K562 (cell line): ENCODE data around the gene CCL2. TPM values are rescaled to one million over a fixed set of nuclear protein-coding genes. Genes with fewer than 3 reads are reported as not detected.

Experiments
- ATAC-seq: fragments of 200-7000 bp; cut with Tn5 transposase; 3 replicates; pipeline ENCODE4 v1.9.1; 2020; ENCODE audit warnings: moderate library complexity
- BruUV-seq: library from RNA; stranded (reverse); fragments of 400-500 nt; replicated peaks from 2 replicates; lab custom pipeline; 2021; lab: Mats Ljungman, UMichigan
- CTCF ChIA-PET: fragments of 300-600 bp; formaldehyde crosslinking; extraction: SDS; loops from one replicate; lab custom pipeline; 2021; ENCODE audit warnings: low intra/inter-chr PET ratio; lab: Yijun Ruan, JAX
- POLR2A ChIA-PET: fragments of 300-600, 350-650 bp; sonication (Branson Sonifier 250); formaldehyde crosslinking; extraction: SDS; loops from one replicate; lab custom pipeline; 2021; ENCODE audit warnings: antibody characterized with exemption, inconsistent platforms; lab: Yijun Ruan, JAX
- DNase-seq, 4 experiments: peaks; one replicate each; pipeline versions ENCODE4 v3.0.0 to v3.0.0-alpha.2; 2011 to 2018; ENCODE audit warnings: low spot score in 3 of 4, mixed read lengths in 3 of 4; ENCODE audit errors: extremely low read depth in 1 of 4
- FAIRE-seq: peaks from 2 replicates; lab custom pipeline; 2011; peaks lifted over from hg19 to GRCh38; lab: Jason Lieb, UNC
- H2AFZ ChIP-seq: 2 replicates; pipeline ENCODE4 v1.6.0; 2011; ENCODE audit warnings: low read depth, low read length, control low read depth, inconsistent platforms
- H3K27ac ChIP-seq: fragments of 200-600 bp; 3 replicates; pipeline ENCODE4 v1.8.0; 2011; ENCODE audit warnings: low read depth, mild to moderate bottlenecking, control low read depth, inconsistent platforms, low read length, moderate library complexity, mixed read lengths; ENCODE audit errors: extremely low read depth
- H3K27me3 ChIP-seq, 2 experiments: fragments of 300-600 bp in 1 of 2; 2 replicates in 1 of 2; 3 replicates in 1 of 2; pipeline versions ENCODE4 v1.6.0 to v1.8.0; 2011; ENCODE audit warnings: inconsistent platforms in 2 of 2, low read length in 2 of 2, mild to moderate bottlenecking in 1 of 2, mixed read lengths in 1 of 2, moderate library complexity in 1 of 2; ENCODE audit not compliant: control insufficient read depth in 2 of 2, insufficient read depth in 2 of 2
- H3K36me3 ChIP-seq: fragments of 300-600 bp; 3 replicates; pipeline ENCODE4 v1.8.0; 2011; ENCODE audit warnings: mild to moderate bottlenecking, low read length, inconsistent platforms; ENCODE audit not compliant: control insufficient read depth, insufficient read depth
- H3K4me1 ChIP-seq, 2 experiments: fragments of 200-600 bp in 1 of 2; replicated peaks in 1 of 2; 2 replicates in 1 of 2; 3 replicates in 1 of 2; pipeline versions ENCODE4 v1.5.1 to v1.8.0; 2011; ENCODE audit warnings: inconsistent platforms in 2 of 2, low read length in 2 of 2, mild to moderate bottlenecking in 1 of 2, mixed read lengths in 1 of 2, moderate library complexity in 1 of 2; ENCODE audit not compliant: control insufficient read depth in 2 of 2, insufficient read depth in 2 of 2
- H3K4me2 ChIP-seq: 2 replicates; pipeline ENCODE4 v1.6.1; 2011; ENCODE audit warnings: low read length, control low read depth, inconsistent platforms, mixed read lengths; ENCODE audit not compliant: insufficient read depth
- H3K4me3 ChIP-seq: fragments of 200-600 bp; sonication (generic), shearing (Covaris generic); 2 replicates; pipeline ENCODE4 v1.5.1; 2016; ENCODE audit warnings: control low read depth, inconsistent platforms
- H3K79me2 ChIP-seq: fragments of 200-600 bp; 3 replicates; pipeline ENCODE4 v1.8.0; 2011; ENCODE audit warnings: low read length, inconsistent platforms; ENCODE audit not compliant: control insufficient read depth, insufficient read depth
- H3K9ac ChIP-seq, 2 experiments: 2 replicates each; pipeline versions ENCODE4 v1.6.0 to v1.6.1; 2011; ENCODE audit warnings: low read depth in 2 of 2, low read length in 2 of 2, control low read depth in 1 of 2, inconsistent platforms in 1 of 2, mild to moderate bottlenecking in 1 of 2, mixed read lengths in 1 of 2; ENCODE audit not compliant: insufficient read depth in 1 of 2
- H3K9me1 ChIP-seq: one replicate; pipeline ENCODE4 v1.6.0; 2011; ENCODE audit warnings: inconsistent platforms, mild to moderate bottlenecking, low read length, moderate library complexity; ENCODE audit not compliant: control insufficient read depth, insufficient read depth
- H3K9me3 ChIP-seq: replicated peaks from 2 replicates; pipeline ENCODE4 v1.5.1; 2011; ENCODE audit warnings: low read depth, low read length, inconsistent platforms; ENCODE audit not compliant: control insufficient read depth, insufficient read depth
- H4K20me1 ChIP-seq: replicated peaks from 2 replicates; pipeline ENCODE4 v1.6.1; 2011; ENCODE audit warnings: low read length, inconsistent platforms, mixed read lengths; ENCODE audit not compliant: control insufficient read depth, insufficient read depth
- WGBS: fragments of 100-300 bp; shearing (Covaris generic); methylation state at CpG from one replicate; pipeline ENCODE4 v1.1.6; 2016; ENCODE audit warnings: low coverage, mixed read lengths; ENCODE audit not compliant: insufficient coverage; ENCODE audit errors: missing lambda C conversion rate; 5-methylcytosine and 5-hydroxymethylcytosine counted together
- in situ Hi-C: fragments of 300-500 bp; cut with MboI; formaldehyde crosslinking; loops from 4 replicates; pipeline ENCODE4 v1.15.0; 2018; ENCODE audit warnings: inconsistent platforms, mixed read lengths
- intact Hi-C: fragments of 100-400 bp; cut with micrococcal nuclease; formaldehyde crosslinking; loops from 2 replicates; pipeline ENCODE4 v1.14.2; 2022
- polyA plus RNA-seq, 8 experiments: library from polyadenylated mRNA; depleted of rRNA in 4 of 8; stranded (reverse) in 5 of 8; unstranded in 3 of 8; fragments of >200 nt; fragmentation: Nextera tagmentation in 2 of 8; fragmentation: Illumina TruSeq in 1 of 8; extraction: Ambion mirVana in 2 of 8; extraction: Trizol in 1 of 8; gene quantifications; 2 replicates each; pipeline versions ENCODE4 v1.2.1 to v1.2.3, GENCODE V29; 2011 to 2014; ENCODE audit warnings: inconsistent platforms in 1 of 8, missing spikeins in 1 of 8
- total RNA-seq, 7 experiments: library from RNA; depleted of rRNA in 6 of 7; stranded (reverse); fragments of >200 nt in 6 of 7; fragmentation: Illumina TruSeq in 2 of 7; extraction: Trizol in 2 of 7; gene quantifications; 2 replicates each; pipeline versions ENCODE4 v1.2.1 to v1.2.3, GENCODE V29; 2011 to 2021; ENCODE audit warnings: low replicate concordance in 1 of 7
- TF ChIP-seq, protein P1 (sequence below): fragments of 450-650 bp; IDR thresholded peaks from 2 replicates; pipeline ENCODE4 v1.6.1; 2016; ENCODE audit warnings: mild to moderate bottlenecking, moderate library complexity
- TF ChIP-seq, protein P2 (sequence below): sonication (generic); formaldehyde crosslinking; IDR thresholded peaks from 2 replicates; pipeline ENCODE4 v1.8.0; 2023; ENCODE audit warnings: missing genetic modification reagents, mild to moderate bottlenecking, borderline replicate concordance

Gene CCL2
- total and polyA plus RNA-seq, 9 of the 15 experiments (the other 6 are each of a cell fraction or from before 2014, with no cell fraction given), result 0.54 to 5.4 (median 0.88) TPM

GRCh38 chr17:34225046-34225445 lies 30.0 kb upstream of the CCL2 start:
- Histone ChIP-seq H3K79me2 (no peaks in the 10 kb centered on the region), H3K4me1 (no peaks in the 10 kb centered on the region), H3K27me3 (no peaks in the 10 kb centered on the region; a peak in 1 of 5 replicates), H3K9ac (no peak overlapping the region), H3K4me3 (no peak overlapping the region), H3K36me3 (no peaks in the 10 kb centered on the region), H4K20me1 (no peaks in the 10 kb centered on the region), H3K4me2 (no peak overlapping the region), H2AFZ (no peak overlapping the region), H3K27ac (no peak overlapping the region), H3K9me1 (no peaks in the 10 kb centered on the region), H3K9me3 (no peaks in the 10 kb centered on the region)
- in situ Hi-C loops, result no loop called here
- no peak for ATAC-seq
- 28% methylated on average over 6 of the region's 9 CpGs for WGBS
- no TSS peak for BruUV-seq
- intact Hi-C loops, result no loop called here
- POLR2A ChIA-PET, result interaction anchor here (0.9 kb wide), 1 partner anchor 135 kb away, joined by 3 read pairs; no protein-coding TSS in a partner anchor
- no peak for DNase-seq
- FAIRE-seq, result no peak
- CTCF ChIA-PET, result no interaction called here
- TF ChIP-seq, protein P1, sequence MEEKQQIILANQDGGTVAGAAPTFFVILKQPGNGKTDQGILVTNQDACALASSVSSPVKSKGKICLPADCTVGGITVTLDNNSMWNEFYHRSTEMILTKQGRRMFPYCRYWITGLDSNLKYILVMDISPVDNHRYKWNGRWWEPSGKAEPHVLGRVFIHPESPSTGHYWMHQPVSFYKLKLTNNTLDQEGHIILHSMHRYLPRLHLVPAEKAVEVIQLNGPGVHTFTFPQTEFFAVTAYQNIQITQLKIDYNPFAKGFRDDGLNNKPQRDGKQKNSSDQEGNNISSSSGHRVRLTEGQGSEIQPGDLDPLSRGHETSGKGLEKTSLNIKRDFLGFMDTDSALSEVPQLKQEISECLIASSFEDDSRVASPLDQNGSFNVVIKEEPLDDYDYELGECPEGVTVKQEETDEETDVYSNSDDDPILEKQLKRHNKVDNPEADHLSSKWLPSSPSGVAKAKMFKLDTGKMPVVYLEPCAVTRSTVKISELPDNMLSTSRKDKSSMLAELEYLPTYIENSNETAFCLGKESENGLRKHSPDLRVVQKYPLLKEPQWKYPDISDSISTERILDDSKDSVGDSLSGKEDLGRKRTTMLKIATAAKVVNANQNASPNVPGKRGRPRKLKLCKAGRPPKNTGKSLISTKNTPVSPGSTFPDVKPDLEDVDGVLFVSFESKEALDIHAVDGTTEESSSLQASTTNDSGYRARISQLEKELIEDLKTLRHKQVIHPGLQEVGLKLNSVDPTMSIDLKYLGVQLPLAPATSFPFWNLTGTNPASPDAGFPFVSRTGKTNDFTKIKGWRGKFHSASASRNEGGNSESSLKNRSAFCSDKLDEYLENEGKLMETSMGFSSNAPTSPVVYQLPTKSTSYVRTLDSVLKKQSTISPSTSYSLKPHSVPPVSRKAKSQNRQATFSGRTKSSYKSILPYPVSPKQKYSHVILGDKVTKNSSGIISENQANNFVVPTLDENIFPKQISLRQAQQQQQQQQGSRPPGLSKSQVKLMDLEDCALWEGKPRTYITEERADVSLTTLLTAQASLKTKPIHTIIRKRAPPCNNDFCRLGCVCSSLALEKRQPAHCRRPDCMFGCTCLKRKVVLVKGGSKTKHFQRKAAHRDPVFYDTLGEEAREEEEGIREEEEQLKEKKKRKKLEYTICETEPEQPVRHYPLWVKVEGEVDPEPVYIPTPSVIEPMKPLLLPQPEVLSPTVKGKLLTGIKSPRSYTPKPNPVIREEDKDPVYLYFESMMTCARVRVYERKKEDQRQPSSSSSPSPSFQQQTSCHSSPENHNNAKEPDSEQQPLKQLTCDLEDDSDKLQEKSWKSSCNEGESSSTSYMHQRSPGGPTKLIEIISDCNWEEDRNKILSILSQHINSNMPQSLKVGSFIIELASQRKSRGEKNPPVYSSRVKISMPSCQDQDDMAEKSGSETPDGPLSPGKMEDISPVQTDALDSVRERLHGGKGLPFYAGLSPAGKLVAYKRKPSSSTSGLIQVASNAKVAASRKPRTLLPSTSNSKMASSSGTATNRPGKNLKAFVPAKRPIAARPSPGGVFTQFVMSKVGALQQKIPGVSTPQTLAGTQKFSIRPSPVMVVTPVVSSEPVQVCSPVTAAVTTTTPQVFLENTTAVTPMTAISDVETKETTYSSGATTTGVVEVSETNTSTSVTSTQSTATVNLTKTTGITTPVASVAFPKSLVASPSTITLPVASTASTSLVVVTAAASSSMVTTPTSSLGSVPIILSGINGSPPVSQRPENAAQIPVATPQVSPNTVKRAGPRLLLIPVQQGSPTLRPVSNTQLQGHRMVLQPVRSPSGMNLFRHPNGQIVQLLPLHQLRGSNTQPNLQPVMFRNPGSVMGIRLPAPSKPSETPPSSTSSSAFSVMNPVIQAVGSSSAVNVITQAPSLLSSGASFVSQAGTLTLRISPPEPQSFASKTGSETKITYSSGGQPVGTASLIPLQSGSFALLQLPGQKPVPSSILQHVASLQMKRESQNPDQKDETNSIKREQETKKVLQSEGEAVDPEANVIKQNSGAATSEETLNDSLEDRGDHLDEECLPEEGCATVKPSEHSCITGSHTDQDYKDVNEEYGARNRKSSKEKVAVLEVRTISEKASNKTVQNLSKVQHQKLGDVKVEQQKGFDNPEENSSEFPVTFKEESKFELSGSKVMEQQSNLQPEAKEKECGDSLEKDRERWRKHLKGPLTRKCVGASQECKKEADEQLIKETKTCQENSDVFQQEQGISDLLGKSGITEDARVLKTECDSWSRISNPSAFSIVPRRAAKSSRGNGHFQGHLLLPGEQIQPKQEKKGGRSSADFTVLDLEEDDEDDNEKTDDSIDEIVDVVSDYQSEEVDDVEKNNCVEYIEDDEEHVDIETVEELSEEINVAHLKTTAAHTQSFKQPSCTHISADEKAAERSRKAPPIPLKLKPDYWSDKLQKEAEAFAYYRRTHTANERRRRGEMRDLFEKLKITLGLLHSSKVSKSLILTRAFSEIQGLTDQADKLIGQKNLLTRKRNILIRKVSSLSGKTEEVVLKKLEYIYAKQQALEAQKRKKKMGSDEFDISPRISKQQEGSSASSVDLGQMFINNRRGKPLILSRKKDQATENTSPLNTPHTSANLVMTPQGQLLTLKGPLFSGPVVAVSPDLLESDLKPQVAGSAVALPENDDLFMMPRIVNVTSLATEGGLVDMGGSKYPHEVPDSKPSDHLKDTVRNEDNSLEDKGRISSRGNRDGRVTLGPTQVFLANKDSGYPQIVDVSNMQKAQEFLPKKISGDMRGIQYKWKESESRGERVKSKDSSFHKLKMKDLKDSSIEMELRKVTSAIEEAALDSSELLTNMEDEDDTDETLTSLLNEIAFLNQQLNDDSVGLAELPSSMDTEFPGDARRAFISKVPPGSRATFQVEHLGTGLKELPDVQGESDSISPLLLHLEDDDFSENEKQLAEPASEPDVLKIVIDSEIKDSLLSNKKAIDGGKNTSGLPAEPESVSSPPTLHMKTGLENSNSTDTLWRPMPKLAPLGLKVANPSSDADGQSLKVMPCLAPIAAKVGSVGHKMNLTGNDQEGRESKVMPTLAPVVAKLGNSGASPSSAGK, result no peak
- TF ChIP-seq, protein P2, sequence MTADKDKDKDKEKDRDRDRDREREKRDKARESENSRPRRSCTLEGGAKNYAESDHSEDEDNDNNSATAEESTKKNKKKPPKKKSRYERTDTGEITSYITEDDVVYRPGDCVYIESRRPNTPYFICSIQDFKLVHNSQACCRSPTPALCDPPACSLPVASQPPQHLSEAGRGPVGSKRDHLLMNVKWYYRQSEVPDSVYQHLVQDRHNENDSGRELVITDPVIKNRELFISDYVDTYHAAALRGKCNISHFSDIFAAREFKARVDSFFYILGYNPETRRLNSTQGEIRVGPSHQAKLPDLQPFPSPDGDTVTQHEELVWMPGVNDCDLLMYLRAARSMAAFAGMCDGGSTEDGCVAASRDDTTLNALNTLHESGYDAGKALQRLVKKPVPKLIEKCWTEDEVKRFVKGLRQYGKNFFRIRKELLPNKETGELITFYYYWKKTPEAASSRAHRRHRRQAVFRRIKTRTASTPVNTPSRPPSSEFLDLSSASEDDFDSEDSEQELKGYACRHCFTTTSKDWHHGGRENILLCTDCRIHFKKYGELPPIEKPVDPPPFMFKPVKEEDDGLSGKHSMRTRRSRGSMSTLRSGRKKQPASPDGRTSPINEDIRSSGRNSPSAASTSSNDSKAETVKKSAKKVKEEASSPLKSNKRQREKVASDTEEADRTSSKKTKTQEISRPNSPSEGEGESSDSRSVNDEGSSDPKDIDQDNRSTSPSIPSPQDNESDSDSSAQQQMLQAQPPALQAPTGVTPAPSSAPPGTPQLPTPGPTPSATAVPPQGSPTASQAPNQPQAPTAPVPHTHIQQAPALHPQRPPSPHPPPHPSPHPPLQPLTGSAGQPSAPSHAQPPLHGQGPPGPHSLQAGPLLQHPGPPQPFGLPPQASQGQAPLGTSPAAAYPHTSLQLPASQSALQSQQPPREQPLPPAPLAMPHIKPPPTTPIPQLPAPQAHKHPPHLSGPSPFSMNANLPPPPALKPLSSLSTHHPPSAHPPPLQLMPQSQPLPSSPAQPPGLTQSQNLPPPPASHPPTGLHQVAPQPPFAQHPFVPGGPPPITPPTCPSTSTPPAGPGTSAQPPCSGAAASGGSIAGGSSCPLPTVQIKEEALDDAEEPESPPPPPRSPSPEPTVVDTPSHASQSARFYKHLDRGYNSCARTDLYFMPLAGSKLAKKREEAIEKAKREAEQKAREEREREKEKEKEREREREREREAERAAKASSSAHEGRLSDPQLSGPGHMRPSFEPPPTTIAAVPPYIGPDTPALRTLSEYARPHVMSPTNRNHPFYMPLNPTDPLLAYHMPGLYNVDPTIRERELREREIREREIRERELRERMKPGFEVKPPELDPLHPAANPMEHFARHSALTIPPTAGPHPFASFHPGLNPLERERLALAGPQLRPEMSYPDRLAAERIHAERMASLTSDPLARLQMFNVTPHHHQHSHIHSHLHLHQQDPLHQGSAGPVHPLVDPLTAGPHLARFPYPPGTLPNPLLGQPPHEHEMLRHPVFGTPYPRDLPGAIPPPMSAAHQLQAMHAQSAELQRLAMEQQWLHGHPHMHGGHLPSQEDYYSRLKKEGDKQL (CRISPR knock-in tag), result no peak
